ENCODE measurements around the gene KCNG2. TPM values are rescaled to one million over a fixed set of nuclear protein-coding genes. Genes with fewer than 3 reads are reported as not detected.
A peak's percentile ranks its signal among the peaks of the same experiment; 100 is the strongest.

Gene KCNG2
- total and polyA plus RNA-seq, 2 of the 4 experiments (the other 2 are of a cell fraction): not detected

- Histone ChIP-seq H4K91ac (ENCODE audit: insufficient read depth, low read depth, low read length) (no peak overlapping the region), H3K4ac (ENCODE audit: low read depth, low read length) (no peak overlapping the region), H2AK9ac (replicated peaks; ENCODE audit: low read depth, low read length, poor library complexity) (peak overlapping the region; percentile 9), H2BK120ac (ENCODE audit: low read depth, low read length) (no peak overlapping the region), H2BK20ac (ENCODE audit: low read depth, low read length) (no peak overlapping the region), H3K4me1 (ENCODE audit: control insufficient read depth, insufficient read depth, low read length) (peaks cover 2% of the 10 kb centered on the region; the same call in 1 of the 2 replicates), H3K4me3 (ENCODE audit: insufficient read depth, low read depth, low read length) (no peak overlapping the region), H3K9me1 (ENCODE audit: insufficient read depth, low read length) (no peaks in the 10 kb centered on the region; the same call in 1 of the 2 replicates), H3K36me3 (ENCODE audit: control insufficient read depth, insufficient read depth, low read length) (no peaks in the 10 kb centered on the region), H2AK5ac (ENCODE audit: low read depth, low read length) (no peak overlapping the region; the same call in 1 of the 2 replicates), H2BK5ac (ENCODE audit: low read depth, low read length, poor library complexity, severe bottlenecking) (no peak overlapping the region), H3K27me3 (ENCODE audit: control insufficient read depth, insufficient read depth, low read length) (peaks cover 11% of the 10 kb centered on the region), H3K18ac (ENCODE audit: low read depth, low read length) (no peak overlapping the region), H3K4me2 (ENCODE audit: low read depth, low read length) (no peak overlapping the region), H3K14ac (replicated peaks; ENCODE audit: low read depth, low read length) (no peak overlapping the region), H2BK15ac (ENCODE audit: low read depth, low read length) (no peak overlapping the region), H3K23ac (ENCODE audit: low read depth, low read length) (no peak overlapping the region), H4K5ac (ENCODE audit: low read depth, low read length) (no peak overlapping the region), H3K79me1 (ENCODE audit: low read depth in 1 of 2, low read length in 2 of 2) (no peaks in the 10 kb centered on the region), H2AFZ (replicated peaks; ENCODE audit: low read length, poor library complexity) (peak overlapping the region; percentile 18), H4K8ac (ENCODE audit: low read depth in 2 of 2, low read length in 2 of 2) (no peak overlapping the region), H3K27ac (ENCODE audit: insufficient read depth, low read length) (no peak overlapping the region), H4K20me1 (ENCODE audit: insufficient read depth, low read length) (no peaks in the 10 kb centered on the region), H3K9me3 (ENCODE audit: control insufficient read depth, insufficient read depth, low read length) (no peaks in the 10 kb centered on the region), H3K9ac (ENCODE audit: low read depth, low read length) (no peak overlapping the region), H3K56ac (ENCODE audit: extremely low read depth, insufficient read depth, low read length) (no peak overlapping the region)
- dilution Hi-C loops (cut with HindIII; ENCODE audit: low sequenced_read_pairs, unreplicated experiment): no loop called here
- BruUV-seq (replicated peaks): no TSS peak
- no peak for ATAC-seq (ENCODE audit: low read depth)
- intact Hi-C loops (cut with micrococcal nuclease): no loop called here
- TF ChIP-seq CTCF (conservative IDR thresholded peaks at IDR 0.05; ENCODE audit: low read depth, low read length) (no peak), CHD1 (IDR thresholded peaks at IDR 0.05; ENCODE audit: low read depth, low read length) (no peak), MAZ (IDR thresholded peaks at IDR 0.05; ENCODE audit: borderline replicate concordance, low read depth, low read length) (no peak), NFE2L2 (IDR thresholded peaks at IDR 0.05; ENCODE audit: low read depth, low read length) (no peak), USF2 (IDR thresholded peaks at IDR 0.05; ENCODE audit: low read depth, low read length) (no peak), RFX5 (IDR thresholded peaks at IDR 0.05; ENCODE audit: low read depth, low read length) (no peak), MXI1 (IDR thresholded peaks at IDR 0.05; ENCODE audit: borderline replicate concordance, low read depth, low read length) (no peak), BHLHE40 (IDR thresholded peaks at IDR 0.05; ENCODE audit: low read depth, low read length) (no peak), MAFK (IDR thresholded peaks at IDR 0.05; ENCODE audit: low read depth, low read length) (no peak), POLR2A (IDR thresholded peaks at IDR 0.05; ENCODE audit: low read depth, low read length) (no peak), SMC3 (IDR thresholded peaks at IDR 0.05; ENCODE audit: low read depth, low read length) (no peak), RAD21 (IDR thresholded peaks at IDR 0.05; ENCODE audit: low read length) (no peak), FOS (IDR thresholded peaks at IDR 0.05; ENCODE audit: low read depth, low read length) (no peak), RCOR1 (IDR thresholded peaks at IDR 0.05; ENCODE audit: insufficient replicate concordance, low read length) (no peak), ELK1 (IDR thresholded peaks at IDR 0.05; ENCODE audit: borderline replicate concordance, low read depth, low read length) (no peak), CEBPB (IDR thresholded peaks at IDR 0.05; ENCODE audit: low read depth, low read length) (no peak)
- 83% methylated on average over 17 of the region's 18 CpGs; no CpG with 5 or more reads in 1 of the 2 experiments for WGBS, 2 experiments (ENCODE audit: extremely low coverage in 2 of 2, insufficient read length in 1 of 2)
- ChIA-PET POLR2A (ENCODE audit: unreplicated experiment) (no interaction called here), CTCF (no interaction called here)
- in situ Hi-C loops (cut with MboI; ENCODE audit: low sequenced_read_pairs): no loop called here
- no peak for DNase-seq
Observed at GRCh38 chr18:79816981-79817606, 19.4 kb downstream of the KCNG2 start.

Data from IMR-90 (cell line).